ENCODE measurements around the gene FOXO6. TPM values are rescaled to one million over a fixed set of nuclear protein-coding genes. Genes with fewer than 3 reads are reported as not detected.

The FOXO6 gene
- total and polyA plus RNA-seq, 9 of the 15 experiments (the other 6 are each of a cell fraction or from before 2014, with no cell fraction given) = 0.04 to 0.31 (median 0.12) TPM; not detected in 5

GRCh38 chr1:41418857-41419583 lies 57.8 kb downstream of the FOXO6 start:
- Histone ChIP-seq H3K9ac (ENCODE audit: insufficient read depth in 1 of 2, low read depth in 2 of 2, low read length in 2 of 2) (no peak overlapping the region), H3K9me1 (ENCODE audit: control insufficient read depth, insufficient read depth, low read length) (no peaks in the 10 kb centered on the region), H4K20me1 (replicated peaks; ENCODE audit: control insufficient read depth, insufficient read depth, low read length) (0 out of 2 replicates have a peak, but pooled peaks cover 11% of the 10 kb centered on the region), H3K36me3 (ENCODE audit: control insufficient read depth, insufficient read depth, low read length) (no peaks in the 10 kb centered on the region), H3K27ac (ENCODE audit: extremely low read depth, low read depth, low read length) (no peak overlapping the region), H3K4me2 (ENCODE audit: insufficient read depth, low read length) (no peak overlapping the region), H3K27me3 (ENCODE audit: control insufficient read depth in 2 of 2, insufficient read depth in 2 of 2, low read length in 2 of 2) (peaks cover 5 to 20% of the 10 kb centered on the region in 2 experiments; a peak in 1 of 5 replicates), H3K79me2 (ENCODE audit: control insufficient read depth, insufficient read depth, low read length) (no peaks in the 10 kb centered on the region), H2AFZ (ENCODE audit: low read depth, low read length) (no peak overlapping the region), H3K4me1 (replicated peaks in 1 of 2; ENCODE audit: control insufficient read depth in 2 of 2, insufficient read depth in 2 of 2, low read length in 2 of 2) (peaks cover 0 to 11% of the 10 kb centered on the region in 2 experiments; a peak in 1 of 5 replicates), H3K9me3 (replicated peaks; ENCODE audit: control insufficient read depth, insufficient read depth, low read depth, low read length) (no peaks in the 10 kb centered on the region), H3K4me3 (no peak overlapping the region)
- intact Hi-C loops (cut with micrococcal nuclease) = no loop called here
- 0% methylated on average over 16 of the region's 16 CpGs for WGBS (ENCODE audit: insufficient coverage, low coverage, missing lambda C conversion rate)
- TF ChIP-seq RCOR1 (IDR thresholded peaks at IDR 0.05; ENCODE audit: borderline replicate concordance in 1 of 2, low read depth in 2 of 2, low read length in 2 of 2) (peak in 1 of 2 experiments; percentile 8; a peak in 1 of 4 replicates), GABPA (tag; conservative IDR thresholded peaks at IDR 0.05; ENCODE audit: low read depth) (peak; percentile 21; the same call in 1 of the 2 replicates), FOXK1 (CRISPR knock-in tag; IDR thresholded peaks at IDR 0.05; ENCODE audit: borderline replicate concordance) (no peak), SMAD1 (IDR thresholded peaks at IDR 0.05; ENCODE audit: low read depth, low read length, partially characterized antibody) (no peak), EZH2 (IDR thresholded peaks at IDR 0.05; ENCODE audit: borderline replicate concordance, low read depth, low read length) (no peak), PML (IDR thresholded peaks at IDR 0.05; ENCODE audit: low read length) (no peak), ZNF584 (CRISPR knock-in tag; IDR thresholded peaks at IDR 0.05; ENCODE audit: low read depth) (no peak), NFXL1 (CRISPR knock-in tag; IDR thresholded peaks at IDR 0.05) (no peak), CTBP1 (IDR thresholded peaks at IDR 0.05; ENCODE audit: borderline replicate concordance) (no peak), FOXP4 (CRISPR knock-in tag; IDR thresholded peaks at IDR 0.05; ENCODE audit: borderline replicate concordance) (no peak)
- no peak for DNase-seq (ENCODE audit: extremely low read depth in 1 of 4, low spot score in 3 of 4)
- CTCF ChIA-PET (ENCODE audit: low intra/inter-chr PET ratio) = no interaction called here
- FAIRE-seq = no peak
- ATAC-seq = no peak
- BruUV-seq (replicated peaks) = no TSS peak
- in situ Hi-C loops (cut with MboI) = no loop called here
- POLR2A ChIA-PET = interaction anchor here (0.7 kb wide), 2 partner anchors 50 to 69 kb away, joined by 3 to 4 read pairs; no protein-coding TSS in a partner anchor

All from K562 (cell line).